K562 (cell line): ENCODE results near the gene TNFAIP1. TPM values are rescaled to one million over a fixed set of nuclear protein-coding genes. Genes with fewer than 3 reads are reported as not detected.

Experiments
- ATAC-seq: fragments of 200-7000 bp; cut with Tn5 transposase; 3 replicates; pipeline ENCODE4 v1.9.1; 2020; ENCODE audit warnings: moderate library complexity
- BruUV-seq: library from RNA; stranded (reverse); fragments of 400-500 nt; replicated peaks from 2 replicates; lab custom pipeline; 2021; lab: Mats Ljungman, UMichigan
- CTCF ChIA-PET: fragments of 300-600 bp; formaldehyde crosslinking; extraction: SDS; loops from one replicate; lab custom pipeline; 2021; ENCODE audit warnings: low intra/inter-chr PET ratio; lab: Yijun Ruan, JAX
- POLR2A ChIA-PET: fragments of 300-600, 350-650 bp; sonication (Branson Sonifier 250); formaldehyde crosslinking; extraction: SDS; loops from one replicate; lab custom pipeline; 2021; ENCODE audit warnings: antibody characterized with exemption, inconsistent platforms; lab: Yijun Ruan, JAX
- DNase-seq, 4 experiments: peaks; one replicate each; pipeline versions ENCODE4 v3.0.0 to v3.0.0-alpha.2; 2011 to 2018; ENCODE audit warnings: low spot score in 3 of 4, mixed read lengths in 3 of 4; ENCODE audit errors: extremely low read depth in 1 of 4
- FAIRE-seq: peaks from 2 replicates; lab custom pipeline; 2011; peaks lifted over from hg19 to GRCh38; lab: Jason Lieb, UNC
- H2AFZ ChIP-seq: 2 replicates; pipeline ENCODE4 v1.6.0; 2011; ENCODE audit warnings: low read depth, low read length, control low read depth, inconsistent platforms
- H3K27ac ChIP-seq: fragments of 200-600 bp; 3 replicates; pipeline ENCODE4 v1.8.0; 2011; ENCODE audit warnings: low read depth, mild to moderate bottlenecking, control low read depth, inconsistent platforms, low read length, moderate library complexity, mixed read lengths; ENCODE audit errors: extremely low read depth
- H3K27me3 ChIP-seq, 2 experiments: fragments of 300-600 bp in 1 of 2; 2 replicates in 1 of 2; 3 replicates in 1 of 2; pipeline versions ENCODE4 v1.6.0 to v1.8.0; 2011; ENCODE audit warnings: inconsistent platforms in 2 of 2, low read length in 2 of 2, mild to moderate bottlenecking in 1 of 2, mixed read lengths in 1 of 2, moderate library complexity in 1 of 2; ENCODE audit not compliant: control insufficient read depth in 2 of 2, insufficient read depth in 2 of 2
- H3K36me3 ChIP-seq: fragments of 300-600 bp; 3 replicates; pipeline ENCODE4 v1.8.0; 2011; ENCODE audit warnings: mild to moderate bottlenecking, low read length, inconsistent platforms; ENCODE audit not compliant: control insufficient read depth, insufficient read depth
- H3K4me1 ChIP-seq, 2 experiments: fragments of 200-600 bp in 1 of 2; replicated peaks in 1 of 2; 2 replicates in 1 of 2; 3 replicates in 1 of 2; pipeline versions ENCODE4 v1.5.1 to v1.8.0; 2011; ENCODE audit warnings: inconsistent platforms in 2 of 2, low read length in 2 of 2, mild to moderate bottlenecking in 1 of 2, mixed read lengths in 1 of 2, moderate library complexity in 1 of 2; ENCODE audit not compliant: control insufficient read depth in 2 of 2, insufficient read depth in 2 of 2
- H3K4me2 ChIP-seq: 2 replicates; pipeline ENCODE4 v1.6.1; 2011; ENCODE audit warnings: low read length, control low read depth, inconsistent platforms, mixed read lengths; ENCODE audit not compliant: insufficient read depth
- H3K4me3 ChIP-seq: fragments of 200-600 bp; sonication (generic), shearing (Covaris generic); 2 replicates; pipeline ENCODE4 v1.5.1; 2016; ENCODE audit warnings: control low read depth, inconsistent platforms
- H3K79me2 ChIP-seq: fragments of 200-600 bp; 3 replicates; pipeline ENCODE4 v1.8.0; 2011; ENCODE audit warnings: low read length, inconsistent platforms; ENCODE audit not compliant: control insufficient read depth, insufficient read depth
- H3K9ac ChIP-seq, 2 experiments: 2 replicates each; pipeline versions ENCODE4 v1.6.0 to v1.6.1; 2011; ENCODE audit warnings: low read depth in 2 of 2, low read length in 2 of 2, control low read depth in 1 of 2, inconsistent platforms in 1 of 2, mild to moderate bottlenecking in 1 of 2, mixed read lengths in 1 of 2; ENCODE audit not compliant: insufficient read depth in 1 of 2
- H3K9me1 ChIP-seq: one replicate; pipeline ENCODE4 v1.6.0; 2011; ENCODE audit warnings: inconsistent platforms, mild to moderate bottlenecking, low read length, moderate library complexity; ENCODE audit not compliant: control insufficient read depth, insufficient read depth
- H3K9me3 ChIP-seq: replicated peaks from 2 replicates; pipeline ENCODE4 v1.5.1; 2011; ENCODE audit warnings: low read depth, low read length, inconsistent platforms; ENCODE audit not compliant: control insufficient read depth, insufficient read depth
- H4K20me1 ChIP-seq: replicated peaks from 2 replicates; pipeline ENCODE4 v1.6.1; 2011; ENCODE audit warnings: low read length, inconsistent platforms, mixed read lengths; ENCODE audit not compliant: control insufficient read depth, insufficient read depth
- CBX3 ChIP-seq, 2 experiments: IDR thresholded peaks; 1 replicate in 1 of 2; 2 replicates in 1 of 2; pipeline ENCODE4 v1.6.1; 2012; ENCODE audit warnings: inconsistent platforms in 2 of 2, low read length in 2 of 2, borderline replicate concordance in 1 of 2, control low read depth in 1 of 2
- CHD1 ChIP-seq: fragments of 200-600 bp; sonication (generic); IDR thresholded peaks from one replicate; pipeline ENCODE4 v1.6.1; 2012; ENCODE audit warnings: mild to moderate bottlenecking, moderate library complexity, low read length, inconsistent platforms
- CREM ChIP-seq: IDR thresholded peaks from 2 replicates; pipeline ENCODE4 v1.6.1; 2014; ENCODE audit warnings: antibody characterized with exemption, low read depth
- MCM7 ChIP-seq, 2 experiments: fragments of 450-650 bp; IDR thresholded peaks; 2 replicates each; pipeline ENCODE4 v1.6.1; 2016 to 2018
- PRMT5 ChIP-seq: sonication (generic); formaldehyde crosslinking; IDR thresholded peaks from 2 replicates; pipeline ENCODE4 v1.5.0; 2020; ENCODE audit warnings: missing genetic modification reagents
- SMARCA4 ChIP-seq: fragments of 450-650 bp; IDR thresholded peaks from 2 replicates; pipeline ENCODE4 v1.6.1; 2016
- ZNF174 ChIP-seq: fragments of 250-450 bp; sonication (Bioruptor Pico); IDR thresholded peaks from 2 replicates; pipeline ENCODE4 v1.4.0; 2020; ENCODE audit warnings: mild to moderate bottlenecking
- WGBS: fragments of 100-300 bp; shearing (Covaris generic); methylation state at CpG from one replicate; pipeline ENCODE4 v1.1.6; 2016; ENCODE audit warnings: low coverage, mixed read lengths; ENCODE audit not compliant: insufficient coverage; ENCODE audit errors: missing lambda C conversion rate; 5-methylcytosine and 5-hydroxymethylcytosine counted together
- in situ Hi-C: fragments of 300-500 bp; cut with MboI; formaldehyde crosslinking; loops from 4 replicates; pipeline ENCODE4 v1.15.0; 2018; ENCODE audit warnings: inconsistent platforms, mixed read lengths
- intact Hi-C: fragments of 100-400 bp; cut with micrococcal nuclease; formaldehyde crosslinking; loops from 2 replicates; pipeline ENCODE4 v1.14.2; 2022
- polyA plus RNA-seq, 8 experiments: library from polyadenylated mRNA; depleted of rRNA in 4 of 8; stranded (reverse) in 5 of 8; unstranded in 3 of 8; fragments of >200 nt; fragmentation: Nextera tagmentation in 2 of 8; fragmentation: Illumina TruSeq in 1 of 8; extraction: Ambion mirVana in 2 of 8; extraction: Trizol in 1 of 8; gene quantifications; 2 replicates each; pipeline versions ENCODE4 v1.2.1 to v1.2.3, GENCODE V29; 2011 to 2014; ENCODE audit warnings: inconsistent platforms in 1 of 8, missing spikeins in 1 of 8
- total RNA-seq, 7 experiments: library from RNA; depleted of rRNA in 6 of 7; stranded (reverse); fragments of >200 nt in 6 of 7; fragmentation: Illumina TruSeq in 2 of 7; extraction: Trizol in 2 of 7; gene quantifications; 2 replicates each; pipeline versions ENCODE4 v1.2.1 to v1.2.3, GENCODE V29; 2011 to 2021; ENCODE audit warnings: low replicate concordance in 1 of 7
- TF ChIP-seq, protein P1 (sequence below), 2 experiments: fragments of 450-650 bp in 1 of 2; sonication (generic) in 1 of 2; formaldehyde crosslinking in 1 of 2; IDR thresholded peaks; 2 replicates each; pipeline versions ENCODE4 v1.7.1 to v1.9.0; 2016 to 2022; ENCODE audit warnings: inconsistent platforms in 1 of 2, mild to moderate bottlenecking in 1 of 2, missing genetic modification reagents in 1 of 2

Gene TNFAIP1
- total and polyA plus RNA-seq, 9 of the 15 experiments (the other 6 are each of a cell fraction or from before 2014, with no cell fraction given), result 2.1 to 20.1 (median 8.2) TPM

DNA sequence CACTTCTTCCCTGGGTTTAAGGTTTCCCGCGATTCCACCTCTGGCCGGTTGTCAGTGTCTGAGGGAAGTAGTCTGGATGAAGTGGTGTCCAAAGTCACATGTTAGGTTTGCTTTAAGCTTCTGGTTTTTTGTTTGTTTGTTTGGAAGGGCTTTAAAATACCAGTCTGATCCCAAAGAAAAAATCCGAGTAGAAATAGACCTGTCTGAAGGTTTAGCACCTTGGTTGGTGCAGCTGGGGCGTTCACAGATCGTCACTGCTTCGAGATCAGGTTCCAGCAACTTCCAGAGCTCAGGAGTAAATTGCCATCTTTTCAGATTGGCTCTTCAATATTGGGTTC lies 16.0 kb upstream of the TNFAIP1 start:
- TF ChIP-seq ZNF174 (CRISPR knock-in tag) (no peak), CHD1 (peak; percentile 31), SMARCA4 (0 out of 2 replicates have a peak, but pooled peaks have one; percentile 6), CBX3 (IDR thresholded peaks at IDR 0.05; ENCODE audit: borderline replicate concordance in 1 of 2, low read length in 2 of 2) (0 out of 3 replicates have a peak, but pooled peaks of 1 of the 2 experiments have one; percentile 2), MCM7 (IDR thresholded peaks at IDR 0.05) (no peak), CREM (no peak), PRMT5 (no peak)
- TF ChIP-seq, protein P1, sequence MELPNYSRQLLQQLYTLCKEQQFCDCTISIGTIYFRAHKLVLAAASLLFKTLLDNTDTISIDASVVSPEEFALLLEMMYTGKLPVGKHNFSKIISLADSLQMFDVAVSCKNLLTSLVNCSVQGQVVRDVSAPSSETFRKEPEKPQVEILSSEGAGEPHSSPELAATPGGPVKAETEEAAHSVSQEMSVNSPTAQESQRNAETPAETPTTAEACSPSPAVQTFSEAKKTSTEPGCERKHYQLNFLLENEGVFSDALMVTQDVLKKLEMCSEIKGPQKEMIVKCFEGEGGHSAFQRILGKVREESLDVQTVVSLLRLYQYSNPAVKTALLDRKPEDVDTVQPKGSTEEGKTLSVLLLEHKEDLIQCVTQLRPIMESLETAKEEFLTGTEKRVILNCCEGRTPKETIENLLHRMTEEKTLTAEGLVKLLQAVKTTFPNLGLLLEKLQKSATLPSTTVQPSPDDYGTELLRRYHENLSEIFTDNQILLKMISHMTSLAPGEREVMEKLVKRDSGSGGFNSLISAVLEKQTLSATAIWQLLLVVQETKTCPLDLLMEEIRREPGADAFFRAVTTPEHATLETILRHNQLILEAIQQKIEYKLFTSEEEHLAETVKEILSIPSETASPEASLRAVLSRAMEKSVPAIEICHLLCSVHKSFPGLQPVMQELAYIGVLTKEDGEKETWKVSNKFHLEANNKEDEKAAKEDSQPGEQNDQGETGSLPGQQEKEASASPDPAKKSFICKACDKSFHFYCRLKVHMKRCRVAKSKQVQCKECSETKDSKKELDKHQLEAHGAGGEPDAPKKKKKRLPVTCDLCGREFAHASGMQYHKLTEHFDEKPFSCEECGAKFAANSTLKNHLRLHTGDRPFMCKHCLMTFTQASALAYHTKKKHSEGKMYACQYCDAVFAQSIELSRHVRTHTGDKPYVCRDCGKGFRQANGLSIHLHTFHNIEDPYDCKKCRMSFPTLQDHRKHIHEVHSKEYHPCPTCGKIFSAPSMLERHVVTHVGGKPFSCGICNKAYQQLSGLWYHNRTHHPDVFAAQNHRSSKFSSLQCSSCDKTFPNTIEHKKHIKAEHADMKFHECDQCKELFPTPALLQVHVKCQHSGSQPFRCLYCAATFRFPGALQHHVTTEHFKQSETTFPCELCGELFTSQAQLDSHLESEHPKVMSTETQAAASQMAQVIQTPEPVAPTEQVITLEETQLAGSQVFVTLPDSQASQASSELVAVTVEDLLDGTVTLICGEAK (IDR thresholded peaks at IDR 0.05), result peak; percentile 58; the same call in 1 of the 2 replicates
- TF ChIP-seq, protein P1 (CRISPR knock-in tag; IDR thresholded peaks at IDR 0.05), result no peak
- ATAC-seq, result no peak
- H3K9me1 ChIP-seq, result no peaks in the 10 kb centered on the region
- H3K4me3 ChIP-seq, result peak overlapping the region; percentile 56
- no peak for FAIRE-seq
- 0% methylated on average over 7 of the region's 7 CpGs for WGBS
- no peaks in the 10 kb centered on the region for H3K9me3 ChIP-seq
- H3K36me3 ChIP-seq, result peaks cover 35% of the 10 kb centered on the region
- H3K4me1 ChIP-seq, result peaks cover 34 to 43% of the 10 kb centered on the region in 2 experiments
- ChIA-PET CTCF (no interaction called here), POLR2A (interaction anchor here (0.7 to 4.9 kb wide), 4 partner anchors 9 to 476 kb away, joined by 3 to 62 read pairs (median 11); partner anchors contain the start of genes IFT20 and TNFAIP1)
- BruUV-seq, result no TSS peak
- peak overlapping the region; percentile 71 to 98 for H3K9ac ChIP-seq
- DNase-seq, result no peak
- in situ Hi-C loops (no loop called here), intact Hi-C loops (loop anchor here (2.0 kb wide), 1 partner anchor 15 kb away; the partner anchor contains the start of genes IFT20 and TNFAIP1)
- peak overlapping the region; percentile 93 for H3K4me2 ChIP-seq
- 0 out of 2 replicates have a peak, but pooled peaks cover 18% of the 10 kb centered on the region for H4K20me1 ChIP-seq
- peaks cover 77% of the 10 kb centered on the region for H3K79me2 ChIP-seq
- peak overlapping the region; percentile 71 for H2AFZ ChIP-seq
- H3K27me3 ChIP-seq, result no peaks in the 10 kb centered on the region
- H3K27ac ChIP-seq, result peak overlapping the region; percentile 69
